HG02870 (cell line): ENCODE results near the gene TMEM134.

Experiments used
- ATAC-seq: cut with Tn5 transposase; IDR thresholded peaks from one replicate; pipeline ENCODE4 v1.9.1; 2021; ENCODE audit warnings: mild to moderate bottlenecking, moderate library complexity; ENCODE audit not compliant: unreplicated experiment

Gene TMEM134

DNA sequence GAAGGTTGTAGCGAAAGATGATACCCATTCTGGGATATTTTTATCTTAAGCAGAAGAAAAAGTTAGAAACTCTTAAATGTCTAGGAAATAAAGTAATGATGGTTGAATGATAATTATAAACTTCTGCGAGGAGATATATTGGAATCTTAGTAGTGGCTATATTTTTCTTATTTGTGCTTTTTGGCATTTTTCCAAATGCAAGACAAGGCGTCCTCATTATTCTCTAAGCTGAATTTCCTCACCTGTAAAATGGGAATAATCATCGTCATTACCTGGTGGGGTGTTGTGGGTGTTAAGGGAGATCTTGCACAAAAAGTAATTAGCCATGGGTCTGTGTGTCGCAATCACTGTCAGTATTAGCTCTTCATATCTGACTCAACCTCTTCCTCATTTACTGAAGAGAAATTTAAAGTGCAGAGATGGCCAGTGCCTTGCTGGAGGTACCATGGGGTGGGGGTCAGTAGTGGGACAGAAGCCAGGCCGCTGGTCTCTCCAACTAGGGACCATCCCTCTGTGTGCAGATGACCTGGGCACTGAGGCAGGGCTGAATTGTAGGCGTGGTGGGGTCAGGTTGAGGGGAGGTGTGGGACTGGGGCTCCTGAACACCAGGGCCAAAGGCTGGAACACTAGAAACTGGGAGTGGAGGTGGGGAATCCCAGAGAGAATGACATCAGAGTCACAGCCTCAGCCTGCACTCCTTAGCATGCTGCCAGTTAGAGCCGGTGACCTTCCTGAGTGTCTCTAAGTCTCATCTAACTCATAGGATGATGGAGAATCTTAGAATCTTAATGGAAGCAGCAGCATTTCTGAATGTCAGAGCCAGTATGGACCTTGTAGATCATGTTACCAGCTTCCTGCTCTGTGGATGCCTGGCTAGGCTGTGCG is 32.0 kb upstream of the TMEM134 start:
- ATAC-seq, result no peak

DNA sequence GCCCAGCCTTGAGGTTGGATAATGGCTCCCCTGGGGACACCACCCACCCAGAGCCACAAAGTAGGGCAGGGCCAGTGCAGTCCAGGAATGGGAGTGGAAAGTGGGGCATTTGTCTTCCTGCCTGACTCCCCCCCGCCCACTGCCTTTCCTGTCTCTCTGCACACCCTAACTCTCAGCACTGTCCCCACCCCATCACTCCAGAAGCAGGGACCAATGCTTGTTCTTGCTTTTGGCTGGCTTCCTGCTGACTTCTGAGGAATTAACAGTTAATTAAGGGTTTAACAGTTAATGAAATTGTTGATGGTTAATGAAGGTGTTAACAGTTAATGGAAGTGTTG is 31.4 kb upstream of the TMEM134 start:
- no peak for ATAC-seq

DNA sequence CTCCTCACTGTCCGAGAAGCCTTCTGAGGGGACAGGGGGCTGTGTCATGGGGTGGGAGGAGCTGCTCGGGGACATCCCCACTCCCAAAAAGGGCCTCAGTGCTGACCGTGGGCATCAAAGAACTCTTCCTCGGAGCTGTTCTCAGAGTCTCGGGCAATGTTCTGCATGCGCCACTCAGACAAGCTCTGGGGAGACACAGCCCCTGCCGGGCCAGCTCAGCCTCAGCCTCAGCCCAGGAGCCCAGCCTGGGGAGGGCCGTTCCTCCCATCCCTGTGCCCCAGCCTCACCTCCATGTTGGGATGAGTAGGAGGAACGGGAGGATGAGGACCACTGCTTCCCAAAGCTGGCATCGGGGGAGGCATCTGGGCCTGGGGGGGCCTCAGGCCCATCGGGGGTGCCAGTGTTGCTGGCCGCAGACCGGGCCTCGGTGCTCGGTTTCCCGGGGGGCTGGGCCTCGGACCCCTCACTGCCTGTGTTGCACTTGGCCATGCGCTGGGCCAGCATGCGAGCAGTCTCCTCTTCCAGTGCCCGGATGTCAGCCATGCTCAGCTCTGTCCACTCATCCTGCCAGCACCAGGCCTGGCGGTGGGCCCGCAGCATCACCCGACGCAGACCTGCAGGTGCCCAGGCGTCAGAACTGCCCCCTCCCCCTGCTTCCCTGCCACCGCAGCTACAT is 30.9 kb upstream of the TMEM134 start:
- no peak for ATAC-seq

DNA sequence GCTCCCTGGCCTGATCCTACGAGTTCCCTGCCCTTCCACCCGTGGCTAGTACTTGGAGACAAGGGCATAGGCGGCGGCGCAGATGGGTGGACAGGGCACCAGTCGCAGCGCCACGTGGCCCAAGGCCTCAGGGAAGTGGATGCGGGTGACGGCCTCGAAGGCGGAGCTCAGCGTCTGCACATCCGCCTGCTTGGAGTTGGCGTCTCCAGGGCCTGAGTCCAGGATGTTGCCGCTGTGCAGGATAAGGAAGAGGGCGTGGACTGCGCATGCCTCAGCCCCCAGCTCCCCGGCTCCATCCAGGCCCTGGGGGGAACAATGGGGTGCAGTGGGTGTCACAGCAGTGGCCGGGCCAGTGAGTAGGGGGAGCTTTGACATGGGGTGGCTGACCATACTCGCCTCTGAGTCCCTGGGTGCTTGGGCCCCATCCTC is 29.5 kb upstream of the TMEM134 start:
- no peak for ATAC-seq

DNA sequence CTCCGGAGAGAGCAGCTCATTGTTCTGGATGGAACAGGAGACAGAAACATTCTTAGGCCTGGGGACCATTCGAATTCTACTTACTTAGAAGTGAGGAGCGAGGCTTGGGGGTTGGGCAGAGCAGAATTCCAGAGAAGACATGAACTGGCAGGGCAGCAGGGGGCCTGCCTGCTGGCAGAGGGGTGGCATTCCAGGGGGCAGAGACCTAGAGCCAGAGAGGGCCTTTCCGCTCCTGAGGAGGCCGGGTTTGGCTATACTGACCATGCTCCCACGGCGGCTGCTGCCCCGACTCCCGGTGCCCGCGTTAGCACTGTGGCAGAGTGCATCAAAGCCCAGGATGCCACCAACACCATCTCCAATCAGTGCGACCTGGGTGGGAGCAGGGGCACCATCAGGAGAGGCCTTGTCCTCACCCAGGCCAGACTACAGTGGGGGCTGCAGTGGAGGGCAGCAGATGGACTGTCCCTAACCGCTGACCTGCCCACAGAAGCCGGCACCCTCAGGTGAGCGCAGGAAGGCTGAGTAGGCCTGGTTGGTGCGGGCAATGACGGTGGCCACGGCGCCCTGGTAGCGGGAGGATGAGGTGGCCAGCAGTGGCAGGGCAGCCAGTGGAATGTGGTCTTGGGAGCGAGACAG is 28.7 kb upstream of the TMEM134 start:
- no peak for ATAC-seq

DNA sequence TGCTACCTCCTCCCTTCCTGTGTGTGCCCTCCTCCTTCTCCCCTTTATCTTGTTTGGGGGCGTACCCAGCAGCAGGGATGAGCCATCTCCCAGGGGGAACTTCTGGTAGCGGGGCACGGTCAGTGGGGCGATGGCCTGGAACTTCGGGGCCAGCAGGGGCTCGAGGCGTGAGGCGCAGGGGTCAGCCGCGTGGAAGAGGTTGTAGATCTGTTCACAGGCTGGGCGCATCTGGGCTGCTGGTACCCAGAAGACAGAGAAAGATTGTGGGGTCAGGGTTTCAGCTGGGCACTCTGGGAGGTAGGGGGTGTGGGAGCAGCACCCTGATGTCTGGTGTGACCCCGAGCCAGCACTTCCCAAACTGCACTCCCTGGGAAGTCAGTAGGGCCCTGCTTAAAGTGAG is 27.1 kb upstream of the TMEM134 start:
- no peak for ATAC-seq

DNA sequence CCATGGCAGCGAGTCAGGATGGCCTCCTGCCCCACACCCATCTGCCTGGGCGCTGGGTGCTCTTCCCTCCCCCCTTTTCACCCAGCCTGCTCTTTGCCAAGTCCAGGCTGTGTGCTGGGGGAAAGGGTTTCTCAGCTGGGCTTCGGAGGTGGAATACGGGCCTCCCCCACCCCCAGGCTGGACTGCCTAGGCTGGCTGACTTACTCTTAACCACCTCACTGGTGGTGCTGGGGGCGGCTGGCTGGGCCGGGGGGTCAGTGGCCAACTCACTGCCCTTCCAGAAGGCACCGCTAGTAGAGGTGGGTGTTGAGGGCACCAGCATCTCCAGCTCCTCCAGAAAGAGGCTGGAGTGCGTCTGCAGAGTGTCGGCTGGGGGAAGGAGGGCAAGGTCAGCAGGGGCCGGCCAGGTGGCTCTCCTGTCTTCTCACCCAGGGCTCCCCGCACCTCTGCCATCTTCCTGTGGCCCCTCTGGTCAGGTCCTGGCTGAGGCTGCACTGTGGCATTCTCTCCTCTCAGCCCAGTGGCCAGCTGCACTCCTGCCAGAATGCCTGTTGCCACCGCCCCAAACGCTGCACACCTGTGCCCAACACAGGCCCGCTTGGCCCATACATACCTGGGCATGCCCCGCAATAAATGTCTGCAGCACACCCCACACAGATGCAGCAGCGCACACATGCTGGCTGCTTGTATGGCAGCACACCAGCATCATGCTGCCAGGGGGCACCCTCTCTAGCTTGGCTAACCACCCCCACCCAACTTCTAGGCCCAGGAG is 26.4 kb upstream of the TMEM134 start:
- ATAC-seq, result no peak

DNA sequence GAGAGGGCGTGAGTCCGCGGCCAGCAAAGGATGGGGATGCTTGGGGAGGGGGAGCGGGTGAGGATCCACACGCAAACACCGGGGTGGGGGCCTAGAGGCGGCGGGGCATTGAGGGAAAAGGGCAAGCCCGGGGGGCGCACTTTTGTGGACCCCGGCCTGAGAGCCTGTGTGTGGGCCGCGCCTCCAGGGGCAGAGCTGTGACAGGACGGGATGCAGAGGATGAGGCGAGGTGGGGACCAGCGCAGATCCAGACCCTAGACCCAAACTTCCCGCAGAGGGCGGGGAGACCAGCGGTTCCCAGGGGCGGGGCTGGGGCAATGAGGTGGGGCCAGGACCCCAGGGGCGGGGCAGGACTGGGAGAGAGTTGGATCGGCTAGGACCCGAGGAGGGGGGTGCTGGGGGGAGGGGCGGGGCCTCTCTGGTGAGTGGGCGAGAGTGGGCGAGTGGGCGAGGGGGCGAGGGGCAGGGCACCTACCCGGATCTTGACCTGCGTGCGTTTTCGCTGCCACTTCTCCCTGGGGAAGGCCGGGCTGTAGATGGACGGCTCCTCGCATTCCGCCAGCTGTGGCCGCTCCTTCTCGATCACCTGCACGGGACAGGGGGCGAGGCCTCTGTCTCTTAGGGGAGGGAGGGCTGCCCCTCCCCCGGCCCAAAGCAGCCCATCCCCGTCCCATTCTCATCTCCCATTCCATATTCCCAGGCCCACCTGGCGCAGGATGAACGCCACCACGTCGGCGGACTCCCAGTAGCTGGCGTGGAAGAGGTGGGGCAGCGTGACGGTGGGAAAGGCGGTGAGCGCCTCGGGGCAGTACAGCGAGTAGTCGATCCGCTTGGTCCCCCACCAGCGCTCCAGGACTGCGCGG is 25.6 kb upstream of the TMEM134 start:
- ATAC-seq, result no peak

DNA sequence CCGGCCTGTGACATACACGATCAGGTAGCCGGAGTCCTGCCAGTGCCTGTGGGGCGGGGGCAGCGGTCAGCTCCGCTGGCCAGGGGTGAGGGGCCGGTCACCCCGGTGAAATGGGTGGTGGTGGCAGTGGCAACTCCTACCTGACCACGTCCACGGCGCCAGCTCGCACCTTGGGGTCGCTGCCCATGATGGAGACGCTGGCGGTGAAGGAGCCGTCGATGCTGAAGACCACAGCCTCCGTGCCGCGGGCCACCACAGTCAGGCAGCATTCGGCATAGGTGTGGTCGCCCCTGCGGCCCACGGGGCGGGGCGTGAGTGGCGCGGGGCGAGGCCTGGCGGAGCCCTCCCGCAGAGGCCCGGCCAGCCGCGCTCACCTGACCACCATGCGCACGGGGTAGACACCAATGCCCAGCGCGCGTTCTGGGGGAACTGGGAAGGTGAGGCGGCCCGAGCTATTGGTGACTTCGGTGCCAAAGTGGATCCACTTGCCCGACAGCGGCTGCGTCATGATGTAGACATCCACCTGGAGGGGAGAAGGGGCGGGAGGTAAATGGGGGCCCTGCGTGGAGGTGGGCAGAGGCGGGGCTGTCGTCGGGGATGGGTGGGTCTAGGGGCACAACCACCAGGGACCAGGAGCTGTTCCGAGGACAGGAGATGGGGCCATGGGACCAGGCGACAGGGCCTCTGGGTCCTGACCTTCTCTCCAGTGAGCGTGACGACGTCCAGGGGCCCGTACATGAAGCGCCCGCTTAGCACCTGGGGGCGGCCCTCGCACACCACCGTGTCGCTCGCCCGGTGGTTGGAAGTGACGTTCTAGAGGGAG is 24.7 kb upstream of the TMEM134 start:
- no peak for ATAC-seq

DNA sequence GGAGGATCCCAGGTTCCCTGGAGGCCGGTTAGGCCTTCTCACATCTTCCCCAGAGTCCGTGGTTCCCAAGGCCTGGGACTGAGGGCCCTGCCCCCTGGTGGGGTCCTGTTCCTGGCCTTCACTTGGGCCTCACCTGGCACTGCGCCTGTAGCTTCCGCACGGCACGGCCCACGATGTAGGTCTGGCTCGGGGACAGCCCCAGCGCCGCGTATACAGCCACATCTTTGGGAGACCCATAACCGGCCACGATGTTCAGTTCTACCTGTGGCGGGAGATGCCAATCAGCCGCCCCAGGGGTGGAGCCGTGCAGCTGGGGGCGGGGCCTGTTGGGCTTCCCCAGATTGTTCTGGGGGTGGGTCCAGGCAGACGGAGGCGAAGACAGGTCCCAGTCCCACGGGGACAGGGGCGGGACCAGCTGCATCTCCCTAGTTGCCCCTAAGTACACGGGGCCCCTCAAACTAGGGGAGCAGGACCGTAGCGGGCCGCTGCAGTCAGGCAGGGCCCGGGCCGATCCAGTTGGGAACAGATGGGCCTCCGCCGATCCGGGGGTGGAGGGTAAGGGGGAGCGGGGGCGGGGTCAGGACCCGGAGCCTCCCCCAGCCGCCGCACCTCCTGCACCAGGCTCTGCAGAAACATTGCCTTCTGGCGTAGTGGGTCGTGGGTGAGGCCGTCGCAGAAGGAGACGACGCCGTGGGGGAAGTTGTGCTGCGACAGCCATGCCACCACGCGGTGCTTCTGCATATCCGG is 23.9 kb upstream of the TMEM134 start:
- ATAC-seq, result no peak

DNA sequence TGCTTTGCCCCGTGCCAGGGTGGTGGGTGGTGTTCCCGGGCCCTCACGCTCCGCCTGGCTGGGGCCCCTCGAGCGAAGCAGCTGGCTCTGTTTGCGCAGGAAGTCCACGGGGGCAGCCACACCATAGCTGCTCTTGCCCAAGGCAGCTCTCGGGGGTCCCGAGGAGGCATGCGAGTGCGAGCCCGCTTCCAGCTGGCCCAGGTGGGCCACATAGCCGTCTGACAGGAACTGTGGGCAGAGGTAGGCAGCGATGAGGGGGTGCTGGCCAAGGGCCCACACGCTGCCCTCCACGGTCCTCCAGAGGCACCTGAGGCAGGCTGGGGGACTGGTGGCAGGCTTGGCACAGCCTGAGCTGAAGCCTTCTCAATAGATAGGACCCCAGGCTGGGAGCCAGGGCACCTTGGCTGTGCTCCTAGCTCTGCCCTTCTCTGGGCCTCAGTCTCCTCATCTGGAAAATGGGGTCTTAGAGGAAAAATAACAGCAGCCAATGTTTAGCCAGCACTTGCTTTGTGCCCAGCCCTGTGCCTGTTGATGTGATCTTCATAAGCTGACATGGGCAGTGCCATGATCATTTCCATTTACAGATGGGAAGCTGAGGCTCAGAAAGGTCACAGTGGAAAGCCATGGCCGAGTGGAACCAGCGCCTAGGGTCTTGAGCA is 23.1 kb upstream of the TMEM134 start:
- no peak for ATAC-seq

DNA sequence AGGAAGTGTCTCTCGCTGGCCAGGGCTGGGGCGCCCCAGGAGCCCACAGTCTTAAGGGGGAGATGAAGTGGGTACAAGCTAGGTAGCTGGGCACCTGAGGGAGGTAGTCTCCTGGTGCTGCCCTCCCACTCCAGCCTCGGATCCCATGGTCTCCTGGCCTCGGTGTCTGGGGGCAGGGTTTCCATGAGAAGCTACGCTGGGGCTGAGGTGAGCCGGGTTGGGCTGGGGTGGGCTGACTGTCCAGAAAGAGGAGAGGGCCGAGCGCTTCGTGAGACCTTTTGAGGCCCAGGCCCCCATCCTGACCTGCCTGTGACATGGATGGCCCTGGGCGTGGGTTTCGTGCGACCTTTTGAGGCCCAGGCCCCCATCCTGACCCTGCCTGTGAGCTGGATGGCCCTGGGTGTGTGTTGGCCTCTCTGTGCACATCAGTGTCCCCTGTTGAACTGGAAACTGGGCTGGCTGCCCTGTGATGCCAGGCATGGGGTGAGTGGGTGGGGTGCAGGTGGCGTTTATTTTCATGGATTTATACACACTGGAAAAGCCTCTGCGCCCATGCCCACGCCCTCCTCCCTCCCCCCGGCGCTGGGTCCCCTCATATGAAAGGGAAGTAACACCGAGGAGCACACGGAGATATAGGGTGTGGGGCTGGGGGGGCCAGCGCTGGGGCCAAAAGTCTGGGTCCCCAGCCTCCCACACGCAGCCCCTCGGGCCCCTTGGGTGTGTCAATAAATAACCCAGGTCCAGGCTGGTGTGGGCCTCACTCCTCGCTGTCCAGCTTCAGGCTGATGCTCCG is 22.4 kb upstream of the TMEM134 start:
- no peak for ATAC-seq

DNA sequence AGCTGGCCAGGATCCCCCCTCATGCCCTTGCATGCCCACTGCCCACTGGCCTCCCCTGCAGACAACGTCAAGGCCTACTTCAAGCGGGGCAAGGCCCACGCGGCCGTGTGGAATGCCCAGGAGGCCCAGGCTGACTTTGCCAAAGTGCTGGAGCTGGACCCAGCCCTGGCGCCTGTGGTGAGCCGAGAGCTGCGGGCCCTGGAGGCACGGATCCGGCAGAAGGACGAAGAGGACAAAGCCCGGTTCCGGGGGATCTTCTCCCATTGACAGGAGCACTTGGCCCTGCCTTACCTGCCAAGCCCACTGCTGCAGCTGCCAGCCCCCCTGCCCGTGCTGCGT is 21.6 kb upstream of the TMEM134 start:
- ATAC-seq, result no peak

DNA sequence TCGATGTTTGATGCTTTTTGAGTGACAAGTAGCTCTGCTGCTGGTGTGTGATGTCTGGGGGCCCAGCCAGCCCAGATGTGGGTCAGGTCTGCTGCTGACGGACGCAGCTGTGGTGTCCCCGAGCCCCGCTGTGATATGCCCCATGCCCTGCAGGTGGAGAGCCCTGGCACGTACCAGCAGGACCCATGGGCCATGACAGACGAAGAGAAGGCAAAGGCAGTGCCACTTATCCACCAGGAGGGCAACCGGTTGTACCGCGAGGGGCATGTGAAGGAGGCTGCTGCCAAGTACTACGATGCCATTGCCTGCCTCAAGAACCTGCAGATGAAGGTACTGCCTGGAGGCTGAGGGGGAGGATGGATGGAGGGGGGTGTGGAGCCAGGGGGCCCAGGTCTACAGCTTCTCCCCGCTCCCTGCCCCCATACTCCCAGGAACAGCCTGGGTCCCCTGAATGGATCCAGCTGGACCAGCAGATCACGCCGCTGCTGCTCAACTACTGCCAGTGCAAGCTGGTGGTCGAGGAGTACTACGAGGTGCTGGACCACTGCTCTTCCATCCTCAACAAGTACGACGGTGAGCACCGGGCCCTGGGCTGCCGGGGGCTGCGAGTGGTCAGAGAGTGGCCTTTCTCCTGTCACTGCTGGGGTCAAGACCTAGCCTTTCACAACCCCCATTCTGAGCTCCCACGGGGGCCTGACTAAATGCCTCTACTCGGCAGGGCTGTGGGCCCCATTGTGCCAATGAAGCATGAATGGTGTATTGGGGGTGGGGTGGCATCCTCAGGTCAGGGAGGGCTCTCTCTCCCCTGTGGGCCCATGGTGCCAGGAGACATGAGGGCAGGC is 21.1 kb upstream of the TMEM134 start:
- no peak for ATAC-seq

DNA sequence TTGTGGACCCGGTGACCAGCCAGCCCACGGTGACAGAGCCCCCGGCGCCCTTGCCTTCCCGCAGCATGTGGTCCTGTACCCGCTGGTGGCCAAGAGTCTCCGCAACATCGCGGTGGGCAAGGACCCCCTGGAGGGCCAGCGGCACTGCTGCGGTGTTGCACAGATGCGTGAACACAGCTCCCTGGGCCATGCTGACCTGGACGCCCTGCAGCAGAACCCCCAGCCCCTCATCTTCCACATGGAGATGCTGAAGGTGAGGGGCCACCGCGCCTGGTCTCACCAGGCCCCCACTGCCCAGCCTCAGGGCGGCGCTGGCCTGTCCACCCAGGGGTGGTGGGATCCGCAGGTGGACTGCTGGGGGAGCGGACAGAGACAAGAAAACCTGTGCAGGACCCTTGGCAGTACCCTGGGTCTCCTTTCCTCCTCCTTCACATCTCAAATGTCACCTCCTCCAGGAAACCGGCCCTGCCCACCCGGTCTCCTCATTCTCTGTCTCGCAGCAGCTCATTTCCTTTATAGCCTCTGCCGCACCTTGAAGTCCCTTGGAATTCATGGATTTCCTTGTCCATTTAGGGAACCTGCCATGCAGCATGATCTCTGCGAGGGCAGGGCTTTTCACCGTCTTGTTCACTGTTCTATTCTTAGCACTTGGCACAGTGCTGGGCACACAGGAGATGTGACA is 20.3 kb upstream of the TMEM134 start:
- ATAC-seq, result no peak
